ENCODE results near the gene C7orf57.
A peak's percentile ranks its signal among the peaks of the same experiment; 100 is the strongest.

C7orf57 gene

DNA sequence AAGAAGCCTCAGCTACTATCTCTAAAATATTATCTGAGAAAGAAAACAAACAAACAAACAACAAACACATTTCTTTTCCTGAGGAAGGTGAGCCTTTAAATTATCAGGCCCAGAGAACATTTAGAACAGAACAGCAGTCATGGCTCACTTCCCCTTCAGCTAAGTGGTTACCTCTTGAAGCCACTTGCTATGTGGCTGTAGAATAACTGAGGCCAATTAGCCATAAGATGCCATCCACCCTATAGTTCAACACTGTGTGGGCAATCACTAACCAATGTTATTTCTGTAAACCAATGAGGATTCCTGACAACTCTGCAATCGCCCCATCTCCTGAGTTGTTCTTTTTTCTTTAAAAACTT, 50.1 kb downstream of the C7orf57 start:
- no peak for DNase-seq (ENCODE audit: low read depth in 2 of 2)

GRCh38 chr7:48085942-48086341, 50.6 kb downstream of the C7orf57 start:
- DNase-seq (ENCODE audit: low read depth in 2 of 2) = no peak

DNA sequence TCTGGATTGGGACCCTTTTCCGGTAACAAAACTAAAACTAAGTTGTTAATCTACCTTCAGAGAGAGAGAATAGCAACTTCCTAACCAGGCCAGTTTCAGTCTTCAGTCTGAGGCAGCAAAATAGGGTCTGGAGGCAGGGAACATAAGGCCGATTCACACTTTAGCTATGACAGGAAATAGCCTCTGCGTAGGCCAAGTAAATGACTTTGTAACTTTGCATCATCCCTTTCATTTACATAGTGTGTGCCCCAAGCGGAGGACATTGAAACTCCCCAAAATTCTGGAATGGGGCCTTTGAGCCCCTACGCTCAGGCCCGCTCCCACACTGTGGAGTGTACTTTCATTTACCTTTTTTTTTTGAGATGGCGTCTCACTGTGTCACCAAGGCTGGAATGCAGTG, 52.0 kb downstream of the C7orf57 start:
- DNase-seq (ENCODE audit: low read depth in 2 of 2) = no peak

- no peak for DNase-seq (ENCODE audit: low read depth in 2 of 2)
These were observed 53.3 kb downstream of the C7orf57 start for GRCh38 chr7:48088559-48089045.

DNA sequence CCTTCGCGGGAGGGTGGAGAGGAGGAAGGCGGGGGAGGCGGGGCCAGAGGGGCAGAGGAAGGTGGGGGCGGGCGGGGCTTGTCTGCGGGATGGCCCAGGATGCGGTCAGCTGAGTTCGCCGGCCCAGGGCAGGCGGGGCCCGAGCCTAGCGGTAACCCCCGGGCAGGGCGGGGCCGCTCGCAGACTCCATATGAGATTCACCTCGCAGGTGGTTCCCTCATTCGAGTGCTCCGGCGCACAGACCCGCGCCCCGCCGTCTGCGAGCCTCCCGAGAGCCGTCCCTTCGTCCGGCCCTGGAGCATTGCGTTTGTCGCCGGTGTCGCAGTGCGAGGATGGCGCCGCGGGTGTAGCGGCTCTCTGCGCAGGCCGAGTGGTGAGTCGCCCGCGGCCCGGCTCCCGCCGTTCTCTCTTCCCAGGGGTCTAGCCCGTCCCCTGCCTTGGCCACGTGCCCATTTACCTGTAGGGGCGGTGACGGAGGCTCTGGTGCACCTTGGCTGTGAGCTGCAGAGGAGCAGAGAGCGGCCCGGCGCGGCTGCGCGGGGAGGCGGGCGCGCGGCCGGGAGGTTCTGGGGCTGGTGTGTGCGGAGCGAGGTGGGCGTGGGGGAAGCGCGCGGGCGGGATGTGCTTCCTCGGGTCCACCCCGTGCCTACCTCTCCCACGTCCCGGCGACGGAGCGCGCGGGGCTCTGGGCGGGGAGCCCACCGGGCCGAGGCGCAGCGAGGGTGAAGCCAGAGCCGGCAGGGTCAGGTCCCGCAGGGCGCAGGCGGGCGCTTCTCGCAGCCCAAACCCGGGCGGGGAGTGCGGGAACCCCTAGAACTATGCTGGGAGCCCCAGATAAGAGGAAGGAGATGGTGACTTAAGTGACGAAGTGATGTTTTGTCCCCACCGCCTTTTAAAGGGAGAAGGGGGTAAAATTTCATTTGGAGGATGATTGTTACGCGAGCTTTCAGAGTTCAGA, 54.0 kb downstream of the C7orf57 start, which contains the start of gene UPP1:
Gene UPP1 (plus strand): TSS at position 220 of the 958 bp plus-strand sequence. CDS start 5,519 bp downstream, outside the sequence.
- peak; percentile 83 to 90 for DNase-seq (ENCODE audit: low read depth in 2 of 2)

DNA sequence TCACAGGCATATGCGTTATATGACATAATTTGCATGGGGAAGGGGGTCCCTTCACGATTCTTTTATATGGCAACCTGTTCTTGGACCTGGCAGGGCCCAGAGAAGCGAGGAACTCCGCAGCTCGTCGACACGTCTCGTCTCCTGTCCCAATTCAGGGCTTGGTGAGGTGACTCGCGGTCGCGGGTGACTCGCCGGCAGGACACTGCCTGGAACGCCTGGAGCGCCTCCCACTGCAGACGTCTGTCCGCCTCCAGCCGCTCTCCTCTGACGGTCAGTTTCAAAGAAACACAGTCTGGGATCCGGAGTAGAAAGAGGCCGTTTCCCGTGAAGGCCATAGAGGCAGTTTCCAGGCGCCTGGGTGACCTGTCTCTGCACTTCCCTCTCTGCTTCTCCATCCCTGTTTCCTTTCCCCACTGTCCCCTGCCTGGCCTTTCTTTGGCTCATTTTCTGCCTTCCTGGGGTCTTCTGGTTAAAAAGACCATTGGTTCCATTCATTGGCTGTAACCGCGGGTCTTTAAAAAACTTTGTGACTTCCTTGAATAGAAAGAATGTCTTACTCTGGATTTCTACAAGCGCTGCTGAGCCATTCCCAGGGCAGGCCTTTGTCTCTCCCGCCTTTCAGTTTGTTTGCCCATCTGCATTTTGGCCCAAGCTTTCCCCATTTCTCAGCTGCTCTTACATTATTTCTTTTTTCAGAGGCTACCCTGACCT, 54.9 kb downstream of the C7orf57 start:
- DNase-seq (ENCODE audit: low read depth in 2 of 2) = no peak

DNA sequence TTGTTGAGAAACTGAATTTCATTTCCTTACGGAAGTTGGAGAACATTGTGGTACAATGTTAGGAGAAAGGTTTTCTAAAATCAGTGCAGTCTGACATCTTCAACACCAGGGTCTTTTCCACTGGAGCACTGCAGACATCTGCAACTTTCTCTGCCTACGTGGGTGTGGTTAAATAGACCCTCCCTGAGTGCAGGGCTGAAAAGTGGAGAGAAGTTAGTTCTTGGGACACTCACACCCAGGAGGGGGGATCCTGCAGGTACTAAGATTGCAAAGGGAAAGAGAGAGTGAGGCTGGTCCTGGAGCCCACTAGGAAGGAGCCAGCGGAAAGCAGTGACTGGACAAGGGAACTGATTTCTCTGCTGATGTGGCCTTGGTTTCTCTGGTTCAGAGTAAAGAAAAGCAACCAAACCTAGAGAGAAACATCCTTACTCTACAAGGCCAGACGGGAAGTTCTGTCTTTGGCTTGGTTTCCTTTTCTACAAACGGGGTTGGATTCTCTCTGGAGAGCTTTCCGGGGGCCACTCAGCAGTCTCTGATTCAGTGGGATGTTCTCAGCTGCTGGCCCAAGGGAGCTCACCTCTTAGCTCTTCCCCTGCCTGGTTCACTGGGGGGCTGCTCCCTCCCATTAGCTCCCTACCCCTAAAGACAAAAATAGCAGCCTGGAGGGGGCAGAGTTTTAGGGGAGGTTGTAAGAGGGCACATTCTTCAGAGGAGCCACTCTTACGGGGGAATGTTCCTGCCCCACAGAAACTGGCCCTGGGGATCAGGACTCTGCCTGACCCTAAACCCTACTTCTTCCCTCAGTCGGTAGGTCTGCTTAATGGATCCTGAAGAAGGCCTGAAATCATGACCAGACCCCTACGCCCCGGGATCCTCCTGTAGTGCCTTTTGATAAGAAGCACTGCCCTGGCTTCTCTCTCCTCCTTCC, 56.4 kb downstream of the C7orf57 start:
- DNase-seq (ENCODE audit: low read depth in 2 of 2) = no peak

GRCh38 chr7:48094861-48095293, 59.5 kb downstream of the C7orf57 start:
- no peak for DNase-seq (ENCODE audit: low read depth in 2 of 2)

DNA sequence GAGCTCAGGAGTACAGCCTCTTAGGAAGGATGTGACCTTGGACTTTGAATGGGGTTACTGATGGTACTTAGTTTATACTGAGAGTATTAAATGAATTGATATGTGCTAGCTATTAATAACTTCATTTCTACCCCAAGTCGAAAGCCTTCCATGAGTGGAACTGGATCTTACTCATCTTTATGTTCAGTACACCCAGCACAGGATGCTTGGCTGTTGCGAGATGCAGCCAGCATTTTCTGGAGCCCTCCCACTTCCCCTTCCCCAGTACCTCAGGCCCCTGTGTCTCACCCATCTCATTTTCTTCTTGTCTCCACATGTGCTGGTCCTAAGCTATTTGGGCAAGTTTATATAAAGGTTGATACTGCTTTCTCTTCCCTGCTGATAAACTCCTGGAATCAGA, 60.9 kb downstream of the C7orf57 start:
- no peak for DNase-seq (ENCODE audit: low read depth in 2 of 2)

GRCh38 chr7:48097521-48098231, 62.3 kb downstream of the C7orf57 start:
- peak in 1 of 2 donors; percentile 15 for DNase-seq (ENCODE audit: low read depth in 2 of 2)

GRCh38 chr7:48098846-48099245, 63.5 kb downstream of the C7orf57 start:
- no peak for DNase-seq (ENCODE audit: low read depth in 2 of 2)

DNA sequence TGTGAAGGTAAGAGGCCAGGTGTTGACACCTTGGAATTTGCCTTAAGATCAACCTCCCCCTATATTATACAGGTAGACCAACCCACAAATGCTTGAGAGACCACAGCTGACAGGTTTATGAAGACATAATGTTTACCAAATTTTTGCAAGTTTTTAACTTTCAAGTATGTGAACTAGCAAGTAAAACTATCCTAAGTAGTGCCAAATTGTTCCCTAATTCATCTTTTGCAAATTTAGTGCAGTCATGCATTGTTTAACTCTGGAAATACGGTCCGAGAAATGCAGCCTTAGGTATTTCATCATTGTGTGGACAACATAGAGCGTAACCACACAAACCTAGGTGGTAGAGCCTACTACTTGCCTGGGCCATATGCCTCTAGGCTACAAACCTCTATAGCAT, 64.4 kb downstream of the C7orf57 start:
- DNase-seq (ENCODE audit: low read depth in 2 of 2) = no peak

- no peak for DNase-seq (ENCODE audit: low read depth in 2 of 2)
These were observed 66.0 kb downstream of the C7orf57 start for GRCh38 chr7:48101352-48101751.

- no peak for DNase-seq (ENCODE audit: low read depth in 2 of 2)
These were observed 66.6 kb downstream of the C7orf57 start for GRCh38 chr7:48101968-48102367.

DNA sequence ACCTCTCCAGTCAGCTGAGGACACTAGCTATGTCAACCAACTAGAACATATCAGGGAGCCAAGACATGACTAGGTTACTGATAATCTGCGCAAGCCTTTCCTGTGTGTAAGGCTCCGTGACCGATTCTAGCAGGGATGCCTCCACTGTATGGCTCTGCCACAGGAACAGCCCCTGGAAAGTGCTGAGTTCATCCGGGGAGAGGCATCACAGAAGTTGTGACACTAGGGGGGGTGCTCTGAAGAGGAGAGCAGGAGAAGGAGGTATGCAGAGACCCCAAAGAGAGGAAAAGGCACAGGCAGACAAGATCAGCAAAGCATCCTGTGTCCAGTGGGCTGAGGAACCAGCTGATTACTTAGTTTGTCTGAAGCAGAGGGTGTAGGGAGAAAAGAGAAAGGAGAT, 67.2 kb downstream of the C7orf57 start:
- DNase-seq (ENCODE audit: low read depth in 2 of 2) = no peak

- no peak for DNase-seq (ENCODE audit: low read depth in 2 of 2)
These were observed 69.7 kb downstream of the C7orf57 start for GRCh38 chr7:48105045-48105444.

- no peak for DNase-seq (ENCODE audit: low read depth in 2 of 2)
These were observed 71.7 kb downstream of the C7orf57 start for GRCh38 chr7:48106906-48107659.

- no peak for DNase-seq (ENCODE audit: low read depth in 2 of 2)
These were observed 72.7 kb downstream of the C7orf57 start for GRCh38 chr7:48107926-48108472.

- DNase-seq (ENCODE audit: low read depth in 2 of 2) = no peak
These were observed 73.9 kb downstream of the C7orf57 start for GRCh38 chr7:48108959-48109847.
